Kidney capillary endothelial cell (primary cell): ENCODE results near the gene CHADL.
"Not testable (repeated sequence)": the region's sequence is repeated elsewhere in the genome, so short reads cannot be mapped to it uniquely, and the experiment has no call there.

ENCODE experiments used
- DNase-seq: peaks from one replicate; pipeline ENCODE4 v3.0.0-alpha.2; 2018; ENCODE audit warnings: low spot score

The CHADL gene

DNA sequence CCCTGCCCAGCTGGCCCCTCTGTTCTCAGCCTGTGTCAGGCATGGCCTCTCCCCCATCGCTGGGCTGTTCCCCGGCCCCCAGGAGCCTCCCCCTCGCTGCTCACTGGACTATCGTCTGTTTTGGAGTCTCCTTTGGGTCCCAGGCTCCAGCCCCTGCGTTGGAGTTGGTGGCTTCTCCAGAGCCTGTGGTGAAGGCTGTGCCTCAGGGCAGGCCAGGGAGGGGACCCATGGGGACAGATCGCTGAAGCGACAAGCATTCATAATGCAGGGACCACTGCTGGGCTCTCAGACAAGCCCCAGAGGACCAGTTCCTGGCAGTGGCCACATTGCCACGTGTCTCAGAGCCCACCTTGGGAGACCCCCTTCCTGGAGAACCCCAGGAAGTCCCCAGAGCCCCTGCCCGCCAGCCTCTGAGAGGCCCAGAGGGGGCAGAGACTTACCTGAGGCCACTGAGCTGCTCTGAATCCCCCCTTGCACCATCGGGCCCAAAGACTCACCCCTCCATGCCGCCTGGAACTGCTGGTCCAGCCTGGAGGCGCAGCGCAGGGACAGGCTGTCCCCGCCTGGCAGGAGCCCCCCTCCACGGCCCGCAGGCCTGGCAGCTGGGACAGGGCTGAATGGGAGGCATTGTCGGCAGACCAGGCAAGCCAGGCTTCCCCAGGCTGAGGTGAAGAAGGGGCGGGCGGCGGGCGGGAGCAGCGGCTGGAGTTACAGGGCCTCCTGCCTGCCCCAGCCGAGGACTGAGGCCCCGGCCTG lies at the start of gene CHADL:
CHADL (minus strand) TSS at position 555 of the 756 bp plus-strand sequence; CDS start at position 505, 50 bp downstream.
- DNase-seq = no peak

DNA sequence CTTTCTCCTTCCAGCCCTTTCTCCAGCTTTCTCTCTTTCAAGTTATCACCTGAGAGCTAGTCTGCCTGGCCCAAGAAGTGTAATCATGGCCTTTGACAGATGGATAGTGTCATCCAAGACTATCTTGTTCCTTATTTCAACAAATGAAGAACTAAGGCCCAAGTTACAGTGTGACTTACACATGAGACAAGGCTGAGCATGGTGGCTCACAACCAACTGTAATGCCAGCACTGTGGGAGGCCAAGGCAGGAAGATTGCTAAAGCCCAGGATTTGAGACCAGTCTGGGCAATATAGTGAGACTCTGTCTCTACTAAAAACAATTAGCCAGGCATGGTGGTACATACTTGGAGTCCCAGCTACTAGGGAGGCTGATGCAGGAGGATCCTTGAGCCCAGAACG lies 48.9 kb upstream of the CHADL start:
- DNase-seq = no peak

- peak; percentile 85 for DNase-seq
Measured at GRCh38 chr22:41288245-41288946, 47.7 kb upstream of the CHADL start.

- peak; percentile 78 for DNase-seq
Measured at GRCh38 chr22:41286639-41287091, 45.9 kb upstream of the CHADL start.

DNA sequence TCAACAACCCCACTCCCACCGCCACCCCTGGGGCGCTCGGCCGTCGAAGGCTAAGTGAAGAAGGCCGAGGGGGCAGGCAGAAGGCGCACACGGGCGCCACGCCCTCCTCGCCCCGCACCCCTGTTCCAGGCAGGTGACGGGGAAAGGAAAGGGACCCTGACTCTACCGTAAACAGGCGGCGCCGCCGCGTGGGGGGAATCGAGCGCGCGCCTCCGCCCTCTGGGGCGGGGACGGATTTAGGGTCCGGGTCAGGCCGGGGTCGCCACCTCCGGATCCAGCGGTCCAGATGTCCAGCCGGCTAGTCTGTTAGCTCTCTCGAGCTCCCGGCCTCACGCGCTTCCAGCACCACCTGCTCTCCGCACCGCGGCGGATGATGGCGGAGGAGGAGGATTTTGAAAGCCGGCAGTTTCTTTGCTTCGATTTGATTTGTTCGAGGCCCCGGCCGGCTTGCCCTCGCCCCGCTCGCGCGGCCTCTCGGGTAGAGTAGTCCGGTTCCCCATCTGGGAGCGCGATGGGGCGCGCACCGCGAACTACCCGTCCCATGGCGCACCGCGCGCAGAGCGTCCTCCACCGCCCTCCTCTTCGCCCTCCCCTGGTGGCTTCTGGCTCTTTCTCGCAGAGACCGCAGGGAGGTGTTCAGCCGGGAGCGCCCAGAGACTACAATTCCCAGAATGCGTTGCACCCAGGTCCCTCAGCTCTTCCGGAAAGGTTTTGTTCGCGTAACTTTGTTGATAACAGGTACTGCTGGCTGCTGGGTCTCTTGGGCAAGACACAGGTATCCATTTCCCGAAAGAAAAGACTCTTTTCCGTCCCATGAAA lies 45.3 kb upstream of the CHADL start, which contains the start of gene RANGAP1:
RANGAP1 (minus strand) TSS at position 368 of the 819 bp plus-strand sequence. CDS start 5,143 bp downstream, outside the sequence.
- peak; percentile 96 for DNase-seq

GRCh38 chr22:41285441-41285819 lies 44.7 kb upstream of the CHADL start:
- peak; percentile 92 for DNase-seq

DNA sequence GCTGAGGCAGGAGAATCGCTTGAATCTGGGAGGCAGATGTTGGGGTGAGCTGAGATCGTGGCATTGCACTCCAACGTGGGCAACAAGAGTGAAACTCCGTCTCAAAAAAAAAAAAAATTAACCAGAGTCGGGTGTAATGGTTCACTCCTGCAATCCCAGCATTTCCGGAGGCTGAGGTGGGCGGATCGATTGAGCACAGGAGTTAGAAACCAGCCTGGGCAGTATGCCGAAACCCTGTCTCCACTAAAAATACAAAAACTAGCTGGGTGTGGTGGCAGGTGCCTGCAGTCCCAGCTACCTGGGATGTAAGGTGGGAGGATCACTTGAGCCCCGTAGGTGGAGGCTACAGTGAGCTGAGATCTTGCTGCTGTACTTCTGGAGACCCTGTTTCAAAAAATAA lies 43.7 kb upstream of the CHADL start:
- DNase-seq = no peak

- no peak for DNase-seq
Measured at GRCh38 chr22:41280854-41281253, 40.1 kb upstream of the CHADL start.

DNA sequence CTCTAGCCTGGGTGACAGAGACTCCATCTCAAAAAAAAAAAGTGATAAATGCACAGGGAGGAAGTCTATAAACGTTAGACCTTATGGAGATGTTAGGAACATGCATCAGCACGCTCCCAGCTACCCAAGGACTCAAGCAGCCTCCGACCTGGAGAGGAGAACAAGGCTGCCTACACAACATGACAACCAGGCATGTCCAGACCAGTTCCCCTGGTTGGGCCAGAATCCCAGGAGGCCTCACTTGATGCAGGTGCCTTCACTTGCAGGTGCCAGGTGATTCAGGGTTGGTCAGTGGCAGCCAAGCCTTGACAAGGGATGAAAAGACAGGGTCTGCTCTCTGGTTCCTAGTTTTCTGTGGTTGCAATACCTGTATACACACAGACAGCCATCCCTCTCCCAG lies 39.3 kb upstream of the CHADL start:
- no peak for DNase-seq

GRCh38 chr22:41274856-41275255 lies 34.1 kb upstream of the CHADL start:
- DNase-seq = no peak

DNA sequence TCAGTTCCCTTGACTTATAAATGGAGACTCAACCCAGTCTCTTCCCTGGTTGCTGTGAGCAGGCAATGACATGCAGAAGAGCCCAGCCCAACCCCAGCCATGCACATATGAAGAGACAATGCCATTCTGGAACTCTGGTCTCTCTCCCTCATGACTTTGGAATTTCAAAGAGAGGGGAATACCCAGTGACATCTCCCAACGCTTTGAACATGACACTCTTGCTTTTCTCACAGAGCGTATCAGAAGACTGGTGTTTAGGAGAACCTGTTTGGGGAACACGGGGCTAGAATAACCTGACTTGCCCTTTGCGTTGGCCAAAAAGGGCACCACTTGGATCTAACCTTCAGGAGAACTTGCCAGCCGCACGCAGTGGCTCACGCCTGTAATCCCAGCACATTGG lies 32.4 kb upstream of the CHADL start:
- DNase-seq = no peak

DNA sequence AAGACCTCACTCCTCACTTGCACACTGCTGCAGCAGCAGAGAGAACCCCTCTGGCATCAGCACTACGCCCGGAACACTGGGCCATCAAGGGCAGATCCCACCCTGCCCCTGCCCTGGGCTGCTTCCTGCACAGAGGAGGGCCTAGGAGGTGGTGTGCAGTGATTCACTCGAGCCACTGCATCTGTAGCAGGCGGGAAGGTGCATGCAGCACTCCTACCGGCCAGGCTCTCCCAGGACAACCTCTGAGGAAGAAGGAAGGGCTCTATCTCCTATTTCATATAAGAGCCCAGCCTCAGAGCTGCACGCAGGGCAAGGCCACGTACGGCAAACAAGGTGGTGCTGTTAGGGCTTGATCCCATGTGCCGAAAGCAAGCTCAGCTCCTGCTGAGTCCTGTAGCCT lies 31.1 kb upstream of the CHADL start:
- DNase-seq = no peak

GRCh38 chr22:41267958-41268357 lies 27.2 kb upstream of the CHADL start:
- DNase-seq = no peak

DNA sequence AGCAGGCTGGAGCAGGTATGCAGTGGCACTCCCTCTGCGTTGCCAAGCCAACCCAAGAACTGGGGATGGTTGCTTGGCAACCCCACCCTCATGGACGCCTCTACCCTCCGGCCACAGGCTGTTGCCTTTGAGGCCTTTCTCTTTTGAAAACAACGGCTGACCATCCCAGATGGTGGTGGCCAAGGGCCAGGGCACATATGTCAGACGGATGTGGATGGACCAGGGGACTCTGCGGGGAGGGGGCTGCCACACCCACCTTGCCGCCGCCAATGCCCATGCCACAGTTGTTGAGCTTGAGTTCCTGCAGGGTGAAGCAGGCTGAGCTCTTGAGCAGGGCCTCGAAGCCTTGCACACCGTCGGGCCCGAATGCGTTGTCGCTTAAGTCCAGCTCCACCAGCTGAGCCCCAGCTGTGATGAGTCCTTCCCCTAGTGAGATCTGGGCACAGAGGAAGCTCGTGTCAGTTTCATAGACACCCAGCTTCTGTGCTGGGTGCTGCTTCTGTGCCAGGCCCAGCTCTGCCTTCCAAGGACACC lies 23.7 kb upstream of the CHADL start:
- DNase-seq = no peak

- DNase-seq = no peak
Measured at GRCh38 chr22:41263704-41264103, 23.0 kb upstream of the CHADL start.

- no peak for DNase-seq
Measured at GRCh38 chr22:41262250-41262765, 21.6 kb upstream of the CHADL start.

DNA sequence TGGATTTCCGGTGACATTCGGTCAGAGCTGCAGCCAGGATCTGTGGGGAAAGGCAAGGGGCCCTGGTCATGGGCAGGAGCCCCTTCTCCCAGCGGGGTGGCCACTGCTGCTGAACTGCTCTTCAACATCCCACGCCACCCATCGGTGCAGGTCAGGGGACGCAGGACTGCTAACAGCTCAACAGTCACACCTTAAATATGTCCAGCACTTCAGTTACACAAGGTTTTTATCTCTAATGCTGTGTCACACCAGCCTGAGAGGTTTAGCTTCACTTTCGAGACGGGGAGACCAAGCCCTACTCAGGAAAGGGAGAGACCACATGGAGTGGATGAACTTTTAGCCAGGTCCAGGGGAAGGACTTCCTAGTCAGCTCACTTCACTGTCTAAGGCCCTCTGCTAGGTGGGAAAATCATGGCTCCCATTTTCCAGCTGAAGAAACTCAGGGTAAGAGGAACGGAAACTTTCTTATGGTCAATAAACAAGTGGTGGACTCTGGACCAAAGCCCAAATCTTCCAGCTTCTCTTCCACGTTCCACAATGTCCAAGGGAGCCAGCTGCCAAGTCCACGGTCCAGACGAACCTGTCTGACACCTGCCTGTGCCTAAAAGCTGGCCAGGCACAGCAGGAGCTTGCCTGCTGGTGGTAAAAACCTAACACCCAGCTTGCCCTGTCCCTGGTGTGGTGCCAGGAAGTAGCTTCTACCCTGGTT lies 21.0 kb upstream of the CHADL start:
- DNase-seq = no peak

- DNase-seq = no peak
Measured at GRCh38 chr22:41260871-41261270, 20.1 kb upstream of the CHADL start.

DNA sequence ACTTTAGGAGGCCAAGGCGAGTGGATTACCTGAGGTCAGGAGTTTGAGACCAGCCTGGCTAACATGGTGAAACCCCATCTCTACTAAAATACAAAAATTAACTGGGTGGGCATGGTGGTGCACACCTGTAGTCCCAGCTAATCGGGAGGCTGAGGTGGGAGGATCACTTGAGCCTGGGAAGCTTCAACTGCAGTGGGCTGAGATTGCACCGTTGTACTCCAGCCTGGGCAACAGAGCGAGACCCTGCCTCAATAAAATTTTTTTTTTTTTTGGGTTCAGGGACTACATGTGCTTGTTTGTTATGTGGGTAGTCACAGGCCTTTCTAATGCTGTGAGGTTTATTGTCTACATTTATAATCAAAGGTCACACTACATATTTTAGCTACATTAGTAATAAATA lies 19.0 kb upstream of the CHADL start:
- DNase-seq = not testable (repeated sequence)

DNA sequence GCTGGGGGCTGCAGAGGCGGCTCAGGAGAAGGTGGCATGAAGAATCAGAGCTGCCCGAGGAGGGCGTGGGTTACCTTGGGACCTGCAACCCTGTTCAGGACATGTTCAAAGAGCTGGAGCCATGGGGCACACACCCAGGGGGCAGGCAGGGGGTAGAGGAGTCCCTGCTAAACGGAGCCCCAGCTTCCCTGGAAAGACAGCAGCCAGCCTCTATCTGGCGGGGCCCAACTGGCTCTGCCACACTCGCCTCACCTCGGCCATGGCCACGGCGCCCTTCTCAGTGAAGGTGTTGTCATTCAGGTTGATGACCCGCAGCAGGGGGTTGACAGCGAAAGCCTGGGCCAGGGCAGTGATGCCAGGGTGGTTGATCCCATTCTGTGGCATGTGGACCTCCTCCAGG lies 17.0 kb upstream of the CHADL start:
- no peak for DNase-seq
